Esophagus squamous epithelium (tissue), 4 donors: ENCODE data around the gene FAT4.

Experiments used
- POLR2A ChIP-seq, 4 donors: fragments of 450-650 bp; IDR thresholded peaks; one replicate each; pipeline ENCODE4 v1.6.1; 2017; ENCODE audit warnings: antibody characterized with exemption in 4 of 4, mild to moderate bottlenecking in 4 of 4, moderate library complexity in 3 of 4
- TF ChIP-seq, protein P1 (sequence below), 6 experiments: fragments of 450-650 bp in 4 of 6; fragments of 200-600 bp in 2 of 6; sonication (generic) in 2 of 6; IDR thresholded peaks; one replicate each; pipeline ENCODE4 v1.5.1; 2016 to 2019; ENCODE audit warnings: antibody characterized with exemption in 6 of 6, mild to moderate bottlenecking in 4 of 6, moderate library complexity in 4 of 6

DNA sequence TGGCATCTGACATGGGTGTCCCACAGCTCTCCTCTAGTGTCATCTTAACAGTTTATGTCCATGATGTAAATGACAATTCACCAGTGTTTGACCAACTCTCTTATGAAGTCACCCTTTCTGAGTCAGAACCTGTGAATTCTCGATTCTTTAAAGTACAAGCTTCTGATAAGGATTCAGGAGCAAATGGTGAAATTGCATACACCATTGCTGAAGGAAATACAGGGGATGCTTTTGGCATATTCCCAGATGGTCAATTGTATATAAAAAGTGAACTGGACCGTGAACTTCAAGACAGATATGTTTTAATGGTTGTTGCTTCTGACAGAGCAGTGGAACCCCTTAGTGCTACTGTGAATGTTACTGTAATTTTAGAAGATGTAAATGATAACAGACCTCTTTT is 4.6 kb downstream of the FAT4 start:
- no peak for TF ChIP-seq POLR2A (IDR thresholded peaks at IDR 0.05)
- TF ChIP-seq, protein P1, sequence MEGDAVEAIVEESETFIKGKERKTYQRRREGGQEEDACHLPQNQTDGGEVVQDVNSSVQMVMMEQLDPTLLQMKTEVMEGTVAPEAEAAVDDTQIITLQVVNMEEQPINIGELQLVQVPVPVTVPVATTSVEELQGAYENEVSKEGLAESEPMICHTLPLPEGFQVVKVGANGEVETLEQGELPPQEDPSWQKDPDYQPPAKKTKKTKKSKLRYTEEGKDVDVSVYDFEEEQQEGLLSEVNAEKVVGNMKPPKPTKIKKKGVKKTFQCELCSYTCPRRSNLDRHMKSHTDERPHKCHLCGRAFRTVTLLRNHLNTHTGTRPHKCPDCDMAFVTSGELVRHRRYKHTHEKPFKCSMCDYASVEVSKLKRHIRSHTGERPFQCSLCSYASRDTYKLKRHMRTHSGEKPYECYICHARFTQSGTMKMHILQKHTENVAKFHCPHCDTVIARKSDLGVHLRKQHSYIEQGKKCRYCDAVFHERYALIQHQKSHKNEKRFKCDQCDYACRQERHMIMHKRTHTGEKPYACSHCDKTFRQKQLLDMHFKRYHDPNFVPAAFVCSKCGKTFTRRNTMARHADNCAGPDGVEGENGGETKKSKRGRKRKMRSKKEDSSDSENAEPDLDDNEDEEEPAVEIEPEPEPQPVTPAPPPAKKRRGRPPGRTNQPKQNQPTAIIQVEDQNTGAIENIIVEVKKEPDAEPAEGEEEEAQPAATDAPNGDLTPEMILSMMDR (IDR thresholded peaks at IDR 0.05) = no peak
